Neural cell (in vitro differentiated cells): ENCODE results near the gene MGLL. TPM values are rescaled to one million over a fixed set of nuclear protein-coding genes. Genes with fewer than 3 reads are reported as not detected.

Experiments used
- H2AFZ ChIP-seq: fragments of 200-600, 300-800 bp; sonication (generic), shearing (Covaris generic); 2 replicates; pipeline ENCODE4 v1.6.0; 2014; ENCODE audit warnings: low read depth, mild to moderate bottlenecking, antibody characterized with exemption, low read length, moderate library complexity
- H3F3A ChIP-seq: fragments of 200-600 bp; shearing (Covaris generic); 2 replicates; pipeline ENCODE4 v1.6.1; 2016; ENCODE audit warnings: mild to moderate bottlenecking, moderate library complexity, mixed read lengths, antibody characterized with exemption, low read length; ENCODE audit not compliant: insufficient read depth, poor library complexity, severe bottlenecking
- H3K27ac ChIP-seq: fragments of 200-600, 300-800 bp; sonication (generic), shearing (Covaris generic); 2 replicates; pipeline ENCODE4 v1.5.1; 2014; ENCODE audit warnings: mild to moderate bottlenecking, low read length, moderate library complexity
- H3K27me3 ChIP-seq: fragments of 300-800, 200-600 bp; sonication (generic), shearing (Covaris generic); 2 replicates; pipeline ENCODE4 v1.6.0; 2014; ENCODE audit warnings: mild to moderate bottlenecking, low read depth, low read length, moderate library complexity; ENCODE audit not compliant: insufficient read depth
- H3K36me3 ChIP-seq: fragments of 300-800, 200-600 bp; sonication (generic), shearing (Covaris generic); 2 replicates; pipeline ENCODE4 v1.5.1; 2014; ENCODE audit warnings: mild to moderate bottlenecking, antibody characterized with exemption, low read length, moderate library complexity; ENCODE audit not compliant: insufficient read depth
- H3K4me2 ChIP-seq: fragments of 300-800, 200-600 bp; sonication (generic), shearing (Covaris generic); 2 replicates; pipeline ENCODE4 v1.6.0; 2014; ENCODE audit warnings: mild to moderate bottlenecking, low read length
- H3K4me3 ChIP-seq: fragments of 300-800, 200-600 bp; sonication (generic), shearing (Covaris generic); 2 replicates; pipeline ENCODE4 v1.5.1; 2014; ENCODE audit warnings: mild to moderate bottlenecking, low read length, moderate library complexity
- H3K79me2 ChIP-seq: fragments of 200-600 bp; shearing (Covaris generic); replicated peaks from 2 replicates; pipeline ENCODE4 v1.6.0; 2014; ENCODE audit warnings: mild to moderate bottlenecking, low read length, moderate library complexity; ENCODE audit not compliant: insufficient read depth
- H3K9ac ChIP-seq: fragments of 300-800, 200-600 bp; sonication (generic), shearing (Covaris generic); 2 replicates; pipeline ENCODE4 v1.6.1; 2016; ENCODE audit warnings: mild to moderate bottlenecking, low read length, mixed read lengths
- H3K9me2 ChIP-seq: fragments of 200-600 bp; shearing (Covaris generic); 2 replicates; pipeline ENCODE4 v1.6.1; 2016; ENCODE audit warnings: mild to moderate bottlenecking, low read length, mixed read lengths; ENCODE audit not compliant: insufficient read depth
- H3K9me3 ChIP-seq: fragments of 200-600, 300-800 bp; sonication (generic), shearing (Covaris generic); 2 replicates; pipeline ENCODE4 v1.6.1; 2016; ENCODE audit warnings: mild to moderate bottlenecking, mixed run types, low read length, moderate library complexity, mixed read lengths
- H4K20me1 ChIP-seq: fragments of 200-600 bp; shearing (Covaris generic); 2 replicates; pipeline ENCODE4 v1.6.1; 2016; ENCODE audit warnings: mild to moderate bottlenecking, mixed run types; ENCODE audit not compliant: insufficient read depth
- EP300 ChIP-seq: fragments of 450-650 bp; conservative IDR thresholded peaks from 2 replicates; pipeline ENCODE4 v1.6.1; 2014; ENCODE audit warnings: antibody characterized with exemption, mild to moderate bottlenecking, moderate library complexity; ENCODE audit not compliant: poor library complexity, severe bottlenecking
- EZH2 ChIP-seq: fragments of 200-600, 300-800 bp; shearing (Covaris generic), sonication (generic); IDR thresholded peaks from 2 replicates; pipeline ENCODE4 v1.6.1; 2014; ENCODE audit warnings: antibody characterized with exemption, low read length, borderline replicate concordance, mild to moderate bottlenecking; ENCODE audit not compliant: insufficient read depth, poor library complexity, severe bottlenecking
- POLR2AphosphoS5 ChIP-seq: IDR thresholded peaks from 2 replicates; pipeline ENCODE4 v1.6.1; 2012
- TAF1 ChIP-seq: IDR thresholded peaks from 2 replicates; pipeline ENCODE4 v1.6.1; 2012; ENCODE audit warnings: low read depth
- polyA plus RNA-seq: library from polyadenylated mRNA; depleted of rRNA; stranded (reverse); fragments of >200 nt; gene quantifications from 2 replicates; pipeline ENCODE4 v1.2.3, GENCODE V29; 2014
- TF ChIP-seq, protein P1 (sequence below): fragments of 450-650 bp; IDR thresholded peaks from 2 replicates; pipeline ENCODE4 v1.5.1; 2014; ENCODE audit warnings: antibody characterized with exemption, mild to moderate bottlenecking, moderate library complexity; ENCODE audit not compliant: poor library complexity, severe bottlenecking
- TF ChIP-seq, protein P2 (sequence below): IDR thresholded peaks from 2 replicates; pipeline ENCODE4 v1.6.1; 2012; ENCODE audit warnings: borderline replicate concordance

MGLL gene
- polyA plus RNA-seq, 1 donor from 2014 or later, result 2.0 TPM

DNA sequence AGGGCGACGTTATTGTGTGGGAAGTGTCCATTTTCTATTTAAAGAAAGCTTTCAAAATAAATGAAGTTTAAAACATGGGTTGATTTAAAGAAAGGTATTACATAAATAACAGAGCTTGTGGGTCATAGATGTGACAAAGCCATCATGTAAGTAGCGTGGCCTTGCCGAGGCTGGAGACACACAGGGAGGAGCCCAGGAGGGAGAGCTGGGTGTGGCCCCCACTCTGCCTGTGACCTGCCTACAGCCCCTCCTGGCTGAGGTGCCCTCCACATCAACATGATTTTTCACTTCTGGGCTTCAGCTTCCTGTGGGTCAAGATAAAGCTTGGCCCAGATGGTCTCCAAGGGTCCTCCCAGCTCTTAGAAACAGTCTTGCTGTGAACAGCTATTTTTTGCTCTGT lies 12.5 kb upstream of the MGLL start:
- Histone ChIP-seq H4K20me1 (no peaks in the 10 kb centered on the region), H3K36me3 (no peaks in the 10 kb centered on the region), H2AFZ (no peak overlapping the region), H3K9ac (no peak overlapping the region), H3K9me2 (no peaks in the 10 kb centered on the region), H3K4me2 (no peak overlapping the region), H3K4me3 (no peak overlapping the region), H3K79me2 (no peaks in the 10 kb centered on the region), H3F3A (no peaks in the 10 kb centered on the region), H3K9me3 (peaks cover 6% of the 10 kb centered on the region), H3K27me3 (no peaks in the 10 kb centered on the region), H3K27ac (no peak overlapping the region)
- no peak for TF ChIP-seq TAF1
- no peak for TF ChIP-seq EZH2
- TF ChIP-seq, protein P1, sequence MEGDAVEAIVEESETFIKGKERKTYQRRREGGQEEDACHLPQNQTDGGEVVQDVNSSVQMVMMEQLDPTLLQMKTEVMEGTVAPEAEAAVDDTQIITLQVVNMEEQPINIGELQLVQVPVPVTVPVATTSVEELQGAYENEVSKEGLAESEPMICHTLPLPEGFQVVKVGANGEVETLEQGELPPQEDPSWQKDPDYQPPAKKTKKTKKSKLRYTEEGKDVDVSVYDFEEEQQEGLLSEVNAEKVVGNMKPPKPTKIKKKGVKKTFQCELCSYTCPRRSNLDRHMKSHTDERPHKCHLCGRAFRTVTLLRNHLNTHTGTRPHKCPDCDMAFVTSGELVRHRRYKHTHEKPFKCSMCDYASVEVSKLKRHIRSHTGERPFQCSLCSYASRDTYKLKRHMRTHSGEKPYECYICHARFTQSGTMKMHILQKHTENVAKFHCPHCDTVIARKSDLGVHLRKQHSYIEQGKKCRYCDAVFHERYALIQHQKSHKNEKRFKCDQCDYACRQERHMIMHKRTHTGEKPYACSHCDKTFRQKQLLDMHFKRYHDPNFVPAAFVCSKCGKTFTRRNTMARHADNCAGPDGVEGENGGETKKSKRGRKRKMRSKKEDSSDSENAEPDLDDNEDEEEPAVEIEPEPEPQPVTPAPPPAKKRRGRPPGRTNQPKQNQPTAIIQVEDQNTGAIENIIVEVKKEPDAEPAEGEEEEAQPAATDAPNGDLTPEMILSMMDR, result no peak

DNA sequence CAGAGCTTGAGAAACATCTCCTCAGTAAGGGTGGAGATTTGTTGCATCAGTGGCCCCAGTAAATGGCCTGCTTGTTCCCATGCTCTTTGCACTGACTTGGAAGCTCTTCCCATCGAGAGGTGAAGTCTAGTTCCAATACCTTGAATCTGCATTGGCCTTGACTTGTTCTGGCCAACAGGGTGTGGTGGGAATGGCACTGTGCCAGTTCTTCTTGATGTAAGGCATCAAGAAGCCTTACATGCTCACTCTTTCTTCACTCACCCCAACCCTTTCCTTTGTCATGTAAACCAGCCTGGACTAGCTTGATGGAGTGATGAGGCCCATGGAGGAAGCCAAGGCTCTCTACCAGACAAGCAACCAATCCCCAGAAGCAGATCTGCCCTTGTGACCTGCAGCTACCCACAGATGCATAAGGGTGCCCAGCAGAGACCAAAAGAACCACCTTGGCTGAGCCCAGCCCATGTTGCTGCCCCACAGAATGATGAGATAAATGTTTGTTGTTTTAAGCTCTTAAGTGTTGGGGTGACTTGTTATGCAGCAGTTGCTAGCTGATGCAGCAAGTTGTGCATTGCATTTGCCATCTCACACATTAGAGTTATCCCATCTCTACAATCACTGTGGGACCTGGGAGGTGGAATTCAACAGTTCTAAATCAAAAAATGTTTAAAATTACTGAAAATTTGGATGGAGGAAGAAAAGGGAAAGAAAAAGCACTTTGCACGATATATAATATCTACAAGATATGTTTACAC lies 11.1 kb upstream of the MGLL start:
- Histone ChIP-seq H4K20me1 (no peaks in the 10 kb centered on the region), H3K9me3 (peaks cover 6% of the 10 kb centered on the region), H3K4me2 (no peak overlapping the region), H3K4me3 (no peak overlapping the region), H3K27me3 (no peaks in the 10 kb centered on the region), H3K27ac (no peak overlapping the region), H3F3A (no peaks in the 10 kb centered on the region), H3K9ac (no peak overlapping the region), H3K36me3 (no peaks in the 10 kb centered on the region), H3K79me2 (no peaks in the 10 kb centered on the region), H2AFZ (no peak overlapping the region), H3K9me2 (no peaks in the 10 kb centered on the region)
- no peak for TF ChIP-seq TAF1
- TF ChIP-seq POLR2AphosphoS5, result no peak
- TF ChIP-seq, protein P1, result no peak
- TF ChIP-seq, protein P2, sequence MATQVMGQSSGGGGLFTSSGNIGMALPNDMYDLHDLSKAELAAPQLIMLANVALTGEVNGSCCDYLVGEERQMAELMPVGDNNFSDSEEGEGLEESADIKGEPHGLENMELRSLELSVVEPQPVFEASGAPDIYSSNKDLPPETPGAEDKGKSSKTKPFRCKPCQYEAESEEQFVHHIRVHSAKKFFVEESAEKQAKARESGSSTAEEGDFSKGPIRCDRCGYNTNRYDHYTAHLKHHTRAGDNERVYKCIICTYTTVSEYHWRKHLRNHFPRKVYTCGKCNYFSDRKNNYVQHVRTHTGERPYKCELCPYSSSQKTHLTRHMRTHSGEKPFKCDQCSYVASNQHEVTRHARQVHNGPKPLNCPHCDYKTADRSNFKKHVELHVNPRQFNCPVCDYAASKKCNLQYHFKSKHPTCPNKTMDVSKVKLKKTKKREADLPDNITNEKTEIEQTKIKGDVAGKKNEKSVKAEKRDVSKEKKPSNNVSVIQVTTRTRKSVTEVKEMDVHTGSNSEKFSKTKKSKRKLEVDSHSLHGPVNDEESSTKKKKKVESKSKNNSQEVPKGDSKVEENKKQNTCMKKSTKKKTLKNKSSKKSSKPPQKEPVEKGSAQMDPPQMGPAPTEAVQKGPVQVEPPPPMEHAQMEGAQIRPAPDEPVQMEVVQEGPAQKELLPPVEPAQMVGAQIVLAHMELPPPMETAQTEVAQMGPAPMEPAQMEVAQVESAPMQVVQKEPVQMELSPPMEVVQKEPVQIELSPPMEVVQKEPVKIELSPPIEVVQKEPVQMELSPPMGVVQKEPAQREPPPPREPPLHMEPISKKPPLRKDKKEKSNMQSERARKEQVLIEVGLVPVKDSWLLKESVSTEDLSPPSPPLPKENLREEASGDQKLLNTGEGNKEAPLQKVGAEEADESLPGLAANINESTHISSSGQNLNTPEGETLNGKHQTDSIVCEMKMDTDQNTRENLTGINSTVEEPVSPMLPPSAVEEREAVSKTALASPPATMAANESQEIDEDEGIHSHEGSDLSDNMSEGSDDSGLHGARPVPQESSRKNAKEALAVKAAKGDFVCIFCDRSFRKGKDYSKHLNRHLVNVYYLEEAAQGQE, result no peak
- no peak for TF ChIP-seq EP300
- TF ChIP-seq EZH2, result no peak
